AG04450 (cell line): ENCODE measurements around the gene GPS1. TPM values are rescaled to one million over a fixed set of nuclear protein-coding genes. Genes with fewer than 3 reads are reported as not detected.

Experiments
- CTCF ChIA-PET: fragments of 300-600, 350-600 bp; formaldehyde crosslinking; extraction: SDS; loops from one replicate; lab custom pipeline; 2022; ENCODE audit warnings: antibody characterized with exemption, inconsistent platforms; lab: Charles Lee
- POLR2A ChIA-PET: fragments of 350-600 bp; formaldehyde crosslinking; extraction: SDS; loops from one replicate; lab custom pipeline; 2021; ENCODE audit warnings: antibody characterized with exemption, inconsistent platforms; lab: Yijun Ruan, JAX
- DNase-seq: peaks from one replicate; pipeline ENCODE4 v3.0.0-alpha.2; 2011; ENCODE audit warnings: low read depth, low spot score
- H3K27ac ChIP-seq: one replicate; pipeline ENCODE4 v1.5.1; 2012; ENCODE audit warnings: low read depth, low read length, control low read depth
- H3K27me3 ChIP-seq: one replicate; pipeline ENCODE4 v1.6.0; 2012; ENCODE audit warnings: low read length; ENCODE audit not compliant: control insufficient read depth, insufficient read depth
- H3K4me3 ChIP-seq: 2 replicates; pipeline ENCODE4 v1.5.1; 2011; ENCODE audit warnings: mild to moderate bottlenecking, low read depth, low read length, control low read depth
- H3K9me3 ChIP-seq: 2 replicates; pipeline ENCODE4 v1.5.1; 2012; ENCODE audit warnings: low read length; ENCODE audit not compliant: control insufficient read depth, insufficient read depth
- polyA plus RNA-seq: library from polyadenylated mRNA; depleted of rRNA; stranded (reverse); fragments of >200 nt; gene quantifications from 2 replicates; pipeline ENCODE4 v1.2.3, GENCODE V29; 2011
- TF ChIP-seq, protein P1 (sequence below): IDR thresholded peaks from 2 replicates; pipeline ENCODE4 v1.5.1; 2011; ENCODE audit warnings: low read depth, low read length, control low read depth, inconsistent platforms

GPS1 gene
- polyA plus RNA-seq, 1 experiment: 63.1 TPM

DNA sequence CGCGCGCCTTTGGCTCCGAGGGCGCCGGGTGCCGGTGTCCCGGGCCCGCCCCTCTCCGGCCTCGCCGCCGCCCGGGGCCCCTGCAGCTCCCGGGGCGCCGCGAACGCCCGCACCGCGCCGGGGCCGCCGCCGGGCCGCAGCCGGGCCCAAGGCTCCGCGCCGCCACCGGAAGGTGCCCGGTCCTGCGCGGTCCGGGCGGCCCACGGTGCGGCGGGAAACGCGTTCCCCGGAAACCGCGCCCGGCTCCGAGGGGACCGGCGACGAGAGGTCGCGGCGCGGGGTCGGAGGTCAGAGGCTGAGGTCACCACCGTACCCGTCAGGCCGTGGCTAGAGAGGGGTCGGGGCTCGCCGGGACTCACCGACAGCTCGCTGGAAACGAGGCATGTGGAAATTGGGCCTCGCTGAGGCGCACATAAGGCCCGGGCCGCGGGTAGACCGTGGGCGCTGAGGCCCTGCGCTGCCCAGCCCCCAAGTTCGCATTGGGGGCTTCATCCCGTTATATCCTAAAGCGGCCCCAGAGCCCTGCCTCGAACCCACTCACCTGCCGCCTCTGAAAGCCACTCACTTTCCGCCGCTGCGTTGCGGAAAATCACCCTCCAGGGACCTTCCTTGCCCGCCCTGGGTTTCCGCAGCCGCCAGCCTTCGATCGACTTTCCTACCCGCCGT, 14.1 kb downstream of the GPS1 start, which contains the start of gene DUS1L:
Gene DUS1L, minus strand, starts transcription at position 167 of the 666 bp plus-strand sequence. CDS start 745 bp downstream, outside the sequence.
- no peak for DNase-seq
- Histone ChIP-seq H3K4me3 (peak within 1 kb of the TSS; percentile 76), H3K27ac (peak within 1 kb of the TSS; percentile 11), H3K27me3 (no peaks in the 10 kb centered on the region), H3K9me3 (no peaks in the 10 kb centered on the region; the same call in 1 of the 2 replicates)
- POLR2A ChIA-PET: interaction anchor here (1.1 kb wide), 1 partner anchor 17 kb away, joined by 3 read pairs; no protein-coding TSS in a partner anchor
- TF ChIP-seq, protein P1, sequence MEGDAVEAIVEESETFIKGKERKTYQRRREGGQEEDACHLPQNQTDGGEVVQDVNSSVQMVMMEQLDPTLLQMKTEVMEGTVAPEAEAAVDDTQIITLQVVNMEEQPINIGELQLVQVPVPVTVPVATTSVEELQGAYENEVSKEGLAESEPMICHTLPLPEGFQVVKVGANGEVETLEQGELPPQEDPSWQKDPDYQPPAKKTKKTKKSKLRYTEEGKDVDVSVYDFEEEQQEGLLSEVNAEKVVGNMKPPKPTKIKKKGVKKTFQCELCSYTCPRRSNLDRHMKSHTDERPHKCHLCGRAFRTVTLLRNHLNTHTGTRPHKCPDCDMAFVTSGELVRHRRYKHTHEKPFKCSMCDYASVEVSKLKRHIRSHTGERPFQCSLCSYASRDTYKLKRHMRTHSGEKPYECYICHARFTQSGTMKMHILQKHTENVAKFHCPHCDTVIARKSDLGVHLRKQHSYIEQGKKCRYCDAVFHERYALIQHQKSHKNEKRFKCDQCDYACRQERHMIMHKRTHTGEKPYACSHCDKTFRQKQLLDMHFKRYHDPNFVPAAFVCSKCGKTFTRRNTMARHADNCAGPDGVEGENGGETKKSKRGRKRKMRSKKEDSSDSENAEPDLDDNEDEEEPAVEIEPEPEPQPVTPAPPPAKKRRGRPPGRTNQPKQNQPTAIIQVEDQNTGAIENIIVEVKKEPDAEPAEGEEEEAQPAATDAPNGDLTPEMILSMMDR: no peak
- CTCF ChIA-PET: no interaction called here

DNA sequence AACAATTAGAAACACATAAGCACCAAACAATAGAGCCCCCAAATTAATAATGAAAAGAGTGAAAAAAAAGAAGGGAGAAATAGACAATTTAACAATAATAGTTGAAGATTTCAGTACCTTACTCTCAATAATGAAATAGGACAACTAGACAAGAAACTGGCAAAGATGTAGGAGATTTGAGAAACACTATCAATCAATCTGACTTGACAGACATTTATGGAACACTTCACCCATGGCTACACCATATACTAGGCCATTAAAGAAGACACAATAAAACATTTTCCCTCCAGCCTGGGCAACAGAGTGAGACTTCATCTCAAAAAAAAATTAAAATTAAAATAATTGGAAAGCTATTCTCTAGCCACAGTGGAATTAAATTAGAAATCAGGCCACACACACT, 18.9 kb downstream of the GPS1 start:
- Histone ChIP-seq H3K4me3 (no peak overlapping the region), H3K27me3 (no peaks in the 10 kb centered on the region), H3K27ac (no peak overlapping the region), H3K9me3 (no peaks in the 10 kb centered on the region; the same call in 1 of the 2 replicates)
- no peak for DNase-seq
- POLR2A ChIA-PET: no interaction called here
- CTCF ChIA-PET: no interaction called here
- TF ChIP-seq, protein P1: no peak

DNA sequence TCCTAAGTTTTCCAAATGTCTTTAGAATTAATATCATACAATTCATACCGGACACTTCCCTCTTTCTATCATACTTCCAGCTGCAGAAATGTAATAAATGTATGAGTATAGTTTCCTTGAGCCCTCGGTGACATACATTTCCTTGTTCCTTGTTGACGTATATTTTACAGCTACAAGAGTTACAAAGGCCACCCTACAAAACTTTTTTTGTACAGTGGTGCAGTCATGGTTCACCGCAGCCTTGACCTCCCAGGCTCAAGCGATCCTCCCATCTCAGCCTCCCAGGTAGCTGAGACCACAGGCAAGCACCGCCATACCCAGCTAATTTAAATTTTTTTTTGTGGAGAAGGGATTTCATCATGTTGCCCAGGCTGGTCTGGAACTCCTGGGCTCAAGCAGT, 21.1 kb downstream of the GPS1 start:
- CTCF ChIA-PET: interaction anchor here (0.7 kb wide), 1 partner anchor 10 kb away, joined by 3 read pairs; no protein-coding TSS in a partner anchor

DNA sequence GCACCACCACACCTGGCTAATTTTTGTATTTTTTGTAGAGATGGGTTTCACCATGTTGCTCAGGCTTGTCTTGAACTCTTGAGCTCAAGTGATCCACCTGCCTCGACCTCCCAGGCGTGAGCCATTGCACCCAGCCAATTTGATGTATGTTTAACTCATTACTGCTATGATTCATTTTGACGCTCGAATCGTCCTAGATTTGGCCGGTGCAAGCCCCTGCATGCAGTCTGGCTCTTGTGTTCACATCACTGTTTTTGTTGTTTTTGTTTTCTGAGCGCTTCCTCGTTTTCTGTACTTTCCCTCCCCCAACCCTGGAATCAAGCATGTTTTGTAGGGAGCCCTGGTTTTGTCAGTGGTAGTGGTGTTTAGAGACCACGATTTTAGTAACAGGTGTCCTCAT, 21.7 kb downstream of the GPS1 start:
- ChIA-PET CTCF (no interaction called here), POLR2A (no interaction called here)
- Histone ChIP-seq H3K9me3 (no peaks in the 10 kb centered on the region; the same call in 1 of the 2 replicates), H3K4me3 (no peak overlapping the region), H3K27me3 (no peaks in the 10 kb centered on the region), H3K27ac (no peak overlapping the region)
- TF ChIP-seq, protein P1: no peak
- DNase-seq: no peak

More for the DNA sequence above, 21.1 kb downstream of the GPS1 start:
- TF ChIP-seq, protein P1: no peak
- DNase-seq: no peak
- POLR2A ChIA-PET: interaction anchor here (0.7 kb wide), 1 partner anchor 16 kb away, joined by 4 read pairs; no protein-coding TSS in a partner anchor
- no peaks in the 10 kb centered on the region; the same call in 1 of the 2 replicates for H3K9me3 ChIP-seq
- H3K27ac ChIP-seq: no peak overlapping the region
- no peak overlapping the region for H3K4me3 ChIP-seq
- no peaks in the 10 kb centered on the region for H3K27me3 ChIP-seq
